Measurements from ENCODE around the gene ARHGAP26. TPM values are rescaled to one million over a fixed set of nuclear protein-coding genes. Genes with fewer than 3 reads are reported as not detected.
"Not testable (repeated sequence)": the region's sequence is repeated elsewhere in the genome, so short reads cannot be mapped to it uniquely, and the experiment has no call there.

Gene ARHGAP26
- total RNA-seq, 1 donor from 2014 or later, result 75.0 TPM

DNA sequence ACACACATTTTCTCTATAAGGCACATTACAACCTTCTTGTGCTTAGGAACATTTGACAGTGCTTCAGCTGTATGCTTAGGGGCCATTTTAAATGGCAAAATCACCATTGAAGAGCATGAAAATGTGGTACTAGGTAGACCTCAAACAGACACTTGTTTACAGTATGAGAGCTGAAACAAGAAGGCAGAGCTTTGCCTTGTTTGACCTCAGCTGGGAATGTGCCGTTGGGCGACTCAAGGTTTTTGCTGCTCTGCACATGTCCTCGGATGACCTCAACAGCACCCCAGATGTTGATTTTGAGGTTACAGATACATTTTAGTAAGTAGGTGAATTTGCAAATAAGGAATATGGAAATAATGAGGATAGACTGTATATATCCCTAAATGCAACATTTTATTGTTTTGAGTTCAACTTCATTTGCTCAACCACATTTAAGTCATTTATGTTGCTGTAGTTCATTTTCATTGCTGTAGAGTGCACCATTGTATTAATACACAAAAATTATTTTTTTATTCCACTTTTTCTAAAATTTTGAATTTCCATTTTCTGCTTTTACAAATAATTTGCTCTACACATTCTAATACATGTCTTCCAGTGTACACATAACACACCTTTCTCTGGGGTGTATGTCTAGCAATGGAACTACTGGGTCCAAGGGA lies 426.6 kb downstream of the ARHGAP26 start:
- no peak for DNase-seq (ENCODE audit: low spot score)

- no peak for DNase-seq (ENCODE audit: low spot score)
Measured at GRCh38 chr5:143197260-143197656, 427.1 kb downstream of the ARHGAP26 start.

DNA sequence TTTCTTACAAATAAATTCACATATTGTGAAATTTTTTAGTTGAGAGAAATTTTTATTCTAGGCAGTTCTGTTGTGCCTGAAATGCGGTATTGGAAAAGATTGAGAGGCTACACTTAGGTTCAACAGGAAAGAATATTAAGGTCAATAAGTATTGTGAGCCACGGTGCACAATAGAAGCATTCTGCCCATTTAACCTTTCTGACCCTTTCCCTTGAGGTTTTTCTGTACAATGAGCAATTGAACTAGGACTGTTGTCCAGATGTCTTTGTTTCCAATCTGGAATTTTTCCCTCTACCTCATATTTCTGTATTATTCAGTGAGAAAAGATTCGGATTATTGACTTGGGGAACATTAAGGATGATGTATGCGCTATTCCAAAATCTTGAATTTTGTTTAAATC lies 428.2 kb downstream of the ARHGAP26 start:
- DNase-seq (ENCODE audit: low spot score), result no peak

GRCh38 chr5:143199161-143199560 lies 429.0 kb downstream of the ARHGAP26 start:
- no peak for DNase-seq (ENCODE audit: low spot score)

DNA sequence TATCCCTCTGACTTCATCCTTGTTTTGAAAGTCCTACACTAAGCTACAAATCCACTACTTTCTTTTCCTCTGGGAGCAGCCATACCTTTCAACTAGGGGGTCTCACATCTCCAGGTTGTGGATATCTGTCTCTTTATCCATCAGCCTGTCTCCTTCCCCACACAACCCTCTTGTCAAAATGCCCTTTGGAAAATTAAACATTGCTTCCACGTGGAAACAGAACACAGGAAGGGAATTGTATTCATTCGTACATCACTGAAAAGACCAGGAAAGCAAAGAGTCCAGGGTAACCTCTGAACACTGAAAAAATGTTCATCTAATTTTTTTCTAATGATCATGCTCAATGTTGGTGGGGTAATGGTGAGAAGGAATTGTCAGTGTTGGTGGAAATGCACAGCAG lies 429.7 kb downstream of the ARHGAP26 start:
- no peak for DNase-seq (ENCODE audit: low spot score)

DNA sequence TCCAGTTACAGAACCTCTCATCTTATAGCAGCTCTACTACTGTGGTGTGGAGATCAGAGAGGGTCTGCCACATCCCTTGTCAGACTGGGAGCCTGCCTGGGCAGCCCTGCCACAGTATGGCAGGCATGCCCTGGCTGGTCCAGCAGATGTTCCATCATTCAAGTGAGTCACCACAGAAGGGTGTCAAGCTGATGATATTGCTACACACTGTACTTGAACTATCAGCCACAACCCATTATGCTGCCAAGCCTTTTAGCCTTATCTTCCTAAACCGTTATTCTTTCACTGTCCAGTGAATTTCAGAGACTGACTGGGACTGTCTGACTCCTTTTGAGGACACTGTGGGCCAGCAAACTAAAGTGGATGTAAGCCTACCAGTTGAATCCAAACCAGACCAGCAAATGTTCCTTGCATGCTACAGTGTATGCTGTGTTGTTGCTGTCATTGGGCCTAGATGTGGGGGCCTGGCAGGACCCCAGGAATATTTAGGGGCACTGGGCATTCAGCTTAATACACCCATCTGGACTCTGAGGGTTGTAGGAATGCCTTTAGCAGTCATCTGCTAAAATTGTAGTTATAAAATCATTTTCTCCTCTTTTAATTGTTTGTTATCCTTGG lies 430.7 kb downstream of the ARHGAP26 start:
- DNase-seq (ENCODE audit: low spot score), result no peak

DNA sequence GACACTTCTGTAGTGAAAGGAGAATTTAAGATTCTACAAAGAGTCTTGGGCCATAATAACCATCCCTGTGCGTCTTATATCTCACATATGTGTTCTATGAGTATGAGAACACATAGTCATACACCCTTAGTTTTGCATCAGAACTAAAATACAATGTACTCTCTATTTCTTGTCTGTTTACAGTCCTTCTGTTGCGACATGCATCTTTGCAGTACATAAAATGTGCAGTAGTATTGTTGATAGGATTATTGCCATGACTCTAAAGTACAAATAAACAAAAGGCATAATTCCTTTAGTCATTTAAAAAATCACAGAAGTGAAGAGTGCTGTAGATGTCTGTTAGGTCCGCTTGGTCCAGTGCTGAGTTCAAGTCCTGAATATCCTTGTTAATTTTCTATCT lies 431.4 kb downstream of the ARHGAP26 start:
- DNase-seq (ENCODE audit: low spot score), result no peak

- not testable (repeated sequence) for DNase-seq (ENCODE audit: low spot score)
Measured at GRCh38 chr5:143203301-143203956, 433.3 kb downstream of the ARHGAP26 start.

- DNase-seq (ENCODE audit: low spot score), result no peak
Measured at GRCh38 chr5:143204474-143205246, 434.5 kb downstream of the ARHGAP26 start.

DNA sequence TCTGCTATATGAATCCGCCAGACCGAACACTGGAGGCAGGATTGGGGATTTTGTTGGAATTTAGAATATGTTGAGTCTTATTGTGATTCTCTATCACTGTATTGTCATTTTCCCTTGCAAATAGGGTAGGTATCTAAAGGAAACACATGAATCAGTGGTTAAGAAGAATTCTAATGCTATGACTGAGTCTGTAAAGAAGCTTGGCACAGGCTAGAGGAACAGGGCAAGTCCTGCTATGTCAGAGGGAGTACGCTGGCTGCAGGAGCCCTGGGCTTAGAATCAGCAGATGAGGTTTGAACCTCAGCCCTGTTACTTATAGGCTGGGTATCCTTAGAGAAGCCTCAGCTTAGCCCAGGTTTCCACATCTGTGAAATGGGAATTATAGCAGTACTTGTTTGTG lies 435.2 kb downstream of the ARHGAP26 start:
- DNase-seq (ENCODE audit: low spot score), result no peak

DNA sequence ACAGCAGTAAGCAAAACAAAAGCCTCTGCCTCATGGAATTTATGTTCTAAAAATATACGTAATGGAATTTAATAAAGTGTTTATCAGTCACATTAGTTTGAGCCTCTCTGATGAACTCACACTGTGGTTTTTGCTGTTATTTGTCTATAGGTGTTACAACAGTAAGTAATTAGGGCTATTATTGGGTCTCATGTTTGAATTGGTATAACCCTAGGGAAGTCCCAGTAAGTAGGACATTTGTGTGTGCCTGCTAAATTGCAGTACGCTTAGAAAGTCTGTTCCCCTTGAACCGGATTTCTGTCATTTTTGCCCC lies 435.7 kb downstream of the ARHGAP26 start:
- DNase-seq (ENCODE audit: low spot score), result no peak

GRCh38 chr5:143206196-143207053 lies 436.2 kb downstream of the ARHGAP26 start:
- no peak for DNase-seq (ENCODE audit: low spot score)

GRCh38 chr5:143207058-143207457 lies 436.9 kb downstream of the ARHGAP26 start:
- DNase-seq (ENCODE audit: low spot score), result no peak

DNA sequence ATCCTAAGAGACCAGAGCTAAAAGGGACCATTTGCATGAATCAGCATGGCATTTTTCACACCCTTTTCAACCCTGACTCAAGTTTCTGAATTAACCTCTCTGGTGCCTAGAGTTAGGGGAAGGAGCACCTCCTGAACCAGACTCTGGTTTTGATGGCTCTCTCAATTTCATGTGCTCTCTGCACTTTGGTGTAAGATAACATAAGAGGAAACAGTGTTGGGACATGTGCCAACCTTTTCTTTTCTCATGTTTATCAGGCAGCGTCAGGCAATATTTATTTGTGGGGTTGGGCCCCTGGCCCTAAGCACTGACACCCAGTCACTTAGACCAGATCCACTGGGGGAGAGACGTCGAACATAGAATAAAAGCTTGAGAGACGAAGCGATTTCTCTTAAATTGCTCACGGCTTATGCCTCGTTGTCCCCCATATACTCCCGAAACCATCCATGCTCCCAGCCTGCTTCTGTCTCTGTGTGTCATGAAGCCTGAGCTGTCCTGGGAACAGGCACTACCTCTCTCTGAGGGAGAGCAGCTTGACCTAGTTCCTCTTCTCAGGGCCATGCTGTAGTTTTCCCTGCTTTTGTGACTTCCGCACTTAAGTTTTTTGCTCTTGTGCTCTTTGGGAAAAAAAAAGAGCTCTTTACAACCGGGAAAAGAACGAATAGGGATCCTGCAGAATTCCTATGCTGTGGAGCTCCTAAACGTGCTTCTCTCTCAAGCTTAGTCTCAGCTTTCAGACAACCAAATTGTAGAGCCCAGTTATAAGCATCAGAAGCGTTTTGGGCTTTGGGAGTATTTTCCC lies 437.6 kb downstream of the ARHGAP26 start:
- no peak for DNase-seq (ENCODE audit: low spot score)

GRCh38 chr5:143208365-143208641 lies 438.1 kb downstream of the ARHGAP26 start:
- DNase-seq (ENCODE audit: low spot score), result no peak

DNA sequence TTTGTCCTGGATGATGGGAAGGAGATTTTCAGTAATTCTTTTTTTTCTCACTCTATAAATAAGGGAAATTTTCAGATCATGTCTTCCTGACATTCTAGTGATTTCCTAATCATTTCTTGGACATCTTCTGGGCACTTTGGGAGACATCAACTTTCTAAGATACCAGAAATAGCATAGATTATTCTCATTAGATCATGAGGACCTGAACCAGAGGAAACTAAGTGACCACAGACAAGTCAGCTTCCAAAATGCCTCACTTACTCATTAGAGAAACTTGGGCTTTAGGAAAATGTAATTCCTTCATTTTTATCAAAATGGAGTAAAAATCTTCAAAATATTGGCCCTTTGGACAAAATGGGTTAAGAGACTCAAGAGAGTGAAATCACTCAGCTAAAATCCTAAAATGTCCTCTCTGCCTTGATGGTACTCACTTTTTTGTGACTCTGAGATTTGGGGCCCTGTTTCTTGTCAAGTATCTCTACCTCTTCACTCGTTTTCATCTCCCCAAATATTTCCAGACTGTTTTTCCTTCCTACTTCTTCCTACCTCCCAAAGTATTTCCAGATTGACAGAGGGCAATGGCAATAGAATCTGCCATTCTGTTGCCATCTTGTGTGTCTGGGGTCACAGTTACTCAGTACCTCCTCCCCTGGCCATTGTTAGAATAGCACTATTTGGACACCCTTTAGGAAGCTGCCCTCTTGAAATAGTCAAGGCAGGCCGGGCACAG lies 438.8 kb downstream of the ARHGAP26 start:
- no peak for DNase-seq (ENCODE audit: low spot score)

DNA sequence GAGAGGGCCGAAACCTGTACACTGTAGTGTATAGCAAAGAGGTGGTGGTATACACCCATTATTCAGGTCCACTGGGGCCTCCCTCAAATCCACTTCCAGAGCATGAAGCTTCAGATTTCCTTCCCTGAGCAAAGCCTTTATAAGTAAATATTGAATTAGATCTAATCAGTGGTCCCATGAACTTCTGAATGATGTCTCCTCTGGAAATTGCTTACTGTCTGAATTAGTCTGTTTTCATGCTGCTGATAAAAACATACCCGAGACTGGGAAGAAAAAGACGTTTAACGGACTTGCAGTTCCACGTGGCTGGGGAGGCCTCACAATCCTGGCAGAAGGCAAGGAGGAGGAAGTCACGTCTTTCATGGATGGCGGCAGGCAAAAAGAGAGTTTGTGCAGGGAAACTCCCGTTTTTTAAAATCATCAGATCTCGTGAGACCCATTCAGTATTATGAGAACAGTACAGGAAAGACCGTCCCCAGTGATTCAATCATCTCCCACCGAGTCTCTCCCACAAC lies 439.8 kb downstream of the ARHGAP26 start:
- DNase-seq (ENCODE audit: low spot score), result no peak

DNA sequence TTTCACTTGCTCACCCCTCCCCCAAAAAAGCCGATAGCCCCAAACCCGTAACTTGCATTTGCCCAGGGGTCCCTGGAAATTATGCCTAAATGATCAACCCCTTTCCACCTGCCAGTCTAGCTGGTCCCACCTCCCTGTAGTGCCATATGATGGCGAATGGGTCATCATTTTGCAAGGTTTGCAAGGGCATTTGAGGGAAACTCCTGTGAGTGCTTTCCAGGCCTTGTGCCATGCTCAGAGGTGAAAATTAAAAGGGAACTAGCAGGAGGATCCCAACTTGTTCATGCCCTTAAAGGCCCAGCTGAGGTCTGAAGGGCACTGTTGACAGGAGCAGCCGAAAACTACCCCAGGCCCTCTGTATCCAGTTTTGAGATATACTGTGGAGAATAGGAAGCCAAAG lies 440.4 kb downstream of the ARHGAP26 start:
- DNase-seq (ENCODE audit: low spot score), result no peak

DNA sequence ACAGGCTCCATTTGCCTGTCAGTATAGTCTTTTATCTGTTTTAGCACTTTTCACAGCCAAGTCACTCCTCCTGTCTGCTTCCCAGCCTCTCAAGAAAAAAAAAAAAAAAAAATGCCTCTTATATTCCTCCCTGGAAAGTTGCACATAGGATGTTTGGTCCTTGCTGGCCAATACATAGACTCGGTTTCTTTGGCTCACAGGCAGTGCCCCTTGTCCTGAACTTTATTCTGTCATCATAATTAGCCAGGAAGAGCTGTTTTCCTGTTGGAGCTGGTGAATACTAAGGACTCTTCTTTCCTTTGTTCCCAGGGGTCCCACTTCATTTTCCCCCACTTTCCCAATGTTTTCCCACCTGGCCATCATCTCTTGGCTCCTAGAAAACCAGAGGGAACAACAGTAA lies 442.1 kb downstream of the ARHGAP26 start:
- DNase-seq (ENCODE audit: low spot score), result no peak

All from mesenteric fat pad (tissue), 1 donor.